CD4-positive, alpha-beta T cell treated with Interferon gamma for 1 hour (primary cell): ENCODE results near the gene APOL1.
"Not testable (repeated sequence)": the region's sequence is repeated elsewhere in the genome, so short reads cannot be mapped to it uniquely, and the experiment has no call there.

ENCODE experiments used
- DNase-seq: peaks from one replicate; pipeline ENCODE4 v3.0.0-alpha.2; 2020

Gene APOL1

GRCh38 chr22:36226189-36226588 lies 26.7 kb upstream of the APOL1 start:
- no peak for DNase-seq

GRCh38 chr22:36227396-36227795 lies 25.5 kb upstream of the APOL1 start:
- DNase-seq: no peak

DNA sequence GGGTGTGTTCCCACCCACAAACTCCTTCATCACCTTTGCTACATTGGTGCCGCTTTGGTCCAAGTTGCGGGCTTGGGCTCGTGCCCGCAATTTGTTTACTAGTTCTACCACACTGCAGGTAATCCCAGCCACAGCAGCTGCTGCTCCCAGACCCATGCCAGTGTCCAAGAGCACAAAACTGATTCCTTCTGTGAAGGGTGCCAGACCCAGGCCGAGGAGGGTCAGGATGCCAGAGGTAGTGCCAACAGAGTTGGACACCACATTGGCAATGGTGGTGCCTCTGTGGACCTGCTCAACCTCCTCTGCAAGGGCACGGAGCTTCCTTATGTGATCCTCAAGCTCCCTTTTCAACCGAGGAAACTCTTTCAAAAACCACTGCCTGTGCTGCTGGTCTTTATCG lies 25.1 kb upstream of the APOL1 start:
- DNase-seq: no peak

DNA sequence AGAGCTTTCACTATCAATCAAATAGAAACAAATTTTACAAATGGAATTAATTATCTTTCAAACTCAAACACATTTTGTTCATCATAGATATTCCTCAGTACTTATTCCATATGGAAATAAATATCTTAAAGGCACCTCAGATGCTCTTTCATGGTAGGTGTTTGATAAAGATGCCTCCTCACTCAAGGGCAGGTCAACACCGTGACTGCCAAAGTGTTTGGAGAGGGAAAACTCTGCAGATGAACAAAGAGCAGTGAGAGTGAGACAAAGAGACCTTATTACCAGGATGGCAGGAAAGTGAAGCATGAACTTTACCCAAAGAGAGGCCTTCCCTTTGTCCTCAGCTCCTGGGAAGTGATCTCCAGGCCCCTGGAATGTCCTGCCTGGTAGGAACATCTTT lies 24.6 kb upstream of the APOL1 start:
- not testable (repeated sequence) for DNase-seq

DNA sequence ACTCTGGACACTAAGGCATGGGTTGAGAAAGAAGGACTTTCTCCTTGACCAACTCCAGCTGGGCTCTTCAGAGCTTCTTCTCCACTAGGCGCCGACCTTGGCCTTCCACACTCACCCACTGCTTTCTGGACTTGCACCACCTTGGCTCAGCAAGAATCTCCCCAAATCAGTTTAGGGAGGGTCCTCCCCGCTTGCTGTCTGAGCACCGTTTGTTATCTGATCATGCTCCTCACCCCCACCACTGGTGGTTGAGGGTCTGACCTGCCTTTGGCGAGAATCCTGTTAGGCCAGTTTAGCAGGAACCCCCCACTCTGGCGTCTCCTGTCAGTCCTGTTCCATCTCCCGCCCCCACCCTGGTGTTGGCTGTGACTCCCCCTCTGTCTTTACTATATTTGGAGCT lies 24.0 kb upstream of the APOL1 start:
- DNase-seq: no peak

GRCh38 chr22:36229649-36230048 lies 23.3 kb upstream of the APOL1 start:
- not testable (repeated sequence) for DNase-seq

- not testable (repeated sequence) for DNase-seq
Observed at GRCh38 chr22:36231051-36231450, 21.9 kb upstream of the APOL1 start.

GRCh38 chr22:36232715-36233401 lies 20.1 kb upstream of the APOL1 start:
- DNase-seq: no peak

GRCh38 chr22:36233796-36234195 lies 19.1 kb upstream of the APOL1 start:
- no peak for DNase-seq

GRCh38 chr22:36234213-36234612 lies 18.7 kb upstream of the APOL1 start:
- no peak for DNase-seq

DNA sequence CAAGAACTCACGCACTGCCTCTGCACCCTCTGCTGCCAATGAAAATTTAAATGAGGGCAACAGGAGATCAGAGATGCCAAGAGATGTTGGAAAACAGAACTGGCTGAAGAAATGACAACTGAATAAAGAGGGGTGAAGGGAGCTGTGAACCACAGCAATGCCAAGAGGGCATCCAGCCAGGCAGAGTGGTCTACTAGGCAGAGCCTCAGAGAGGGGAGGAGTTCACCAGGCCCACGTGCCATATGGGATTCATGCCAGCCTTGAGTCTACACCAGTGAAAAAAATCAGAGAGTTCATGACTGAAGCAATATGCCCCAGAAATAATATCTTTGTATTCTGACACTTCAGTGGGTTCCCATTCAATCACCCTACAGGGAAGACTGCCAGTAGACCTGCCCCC lies 18.0 kb upstream of the APOL1 start:
- DNase-seq: no peak

DNA sequence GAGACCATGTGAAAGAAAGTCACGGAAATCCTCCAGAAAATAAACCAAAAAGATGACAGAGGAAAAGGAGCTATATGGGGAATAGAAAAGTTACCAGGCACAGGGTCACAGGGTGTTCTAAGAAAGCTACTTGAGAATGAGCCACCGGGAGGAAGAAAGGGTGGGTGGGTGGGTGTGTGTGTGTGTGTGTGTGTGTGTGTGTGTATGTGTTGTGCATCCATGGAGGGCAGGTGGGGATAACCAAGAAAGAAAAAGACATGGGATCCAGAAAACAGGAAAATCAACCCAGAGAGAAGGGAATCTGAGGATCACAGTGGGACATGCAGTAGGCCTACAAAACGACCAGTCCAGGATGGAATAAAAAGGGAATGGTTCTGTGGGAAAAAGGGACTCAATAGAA lies 17.3 kb upstream of the APOL1 start:
- DNase-seq: no peak

GRCh38 chr22:36236388-36237319 lies 16.3 kb upstream of the APOL1 start:
- no peak for DNase-seq

- no peak for DNase-seq
Observed at GRCh38 chr22:36237462-36238372, 15.2 kb upstream of the APOL1 start.

DNA sequence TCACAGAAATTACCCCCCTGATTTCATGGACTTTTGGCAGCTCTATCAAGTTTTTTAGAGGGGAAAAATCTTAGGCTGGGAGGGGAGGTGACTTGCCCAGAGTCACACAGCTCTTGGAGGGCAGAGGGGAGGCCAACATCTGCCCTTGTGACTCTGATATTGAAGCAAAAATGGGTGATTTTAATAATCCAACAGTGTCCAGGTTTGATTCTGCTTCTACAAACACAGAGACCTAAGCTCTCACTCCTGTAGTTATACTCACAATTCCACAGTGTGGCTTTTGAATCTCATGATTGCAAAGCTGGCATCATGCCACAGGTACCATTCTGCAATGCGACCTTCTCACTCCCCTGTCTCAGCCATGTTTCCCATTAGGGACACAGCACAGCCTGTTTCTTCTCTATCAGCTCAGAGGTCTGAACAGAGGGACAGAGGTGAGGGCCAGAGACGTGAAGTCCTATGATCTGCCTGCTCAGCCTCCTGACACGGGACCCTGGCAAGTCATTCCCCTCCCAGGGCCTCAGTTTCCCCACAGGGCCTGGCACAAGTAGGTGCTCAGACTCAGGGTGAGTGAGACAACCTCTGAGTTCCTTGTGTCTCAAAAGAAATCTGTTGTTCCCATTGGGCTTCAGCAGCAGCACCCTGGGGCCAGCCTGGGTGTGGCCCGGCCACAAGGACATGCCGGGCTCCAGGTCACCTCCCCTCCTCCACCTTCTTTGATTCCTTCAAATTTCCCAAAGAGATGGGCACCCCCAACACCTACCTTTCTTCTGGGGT lies 14.4 kb upstream of the APOL1 start:
- DNase-seq: no peak

- DNase-seq: no peak
Observed at GRCh38 chr22:36239150-36239400, 13.9 kb upstream of the APOL1 start.

DNA sequence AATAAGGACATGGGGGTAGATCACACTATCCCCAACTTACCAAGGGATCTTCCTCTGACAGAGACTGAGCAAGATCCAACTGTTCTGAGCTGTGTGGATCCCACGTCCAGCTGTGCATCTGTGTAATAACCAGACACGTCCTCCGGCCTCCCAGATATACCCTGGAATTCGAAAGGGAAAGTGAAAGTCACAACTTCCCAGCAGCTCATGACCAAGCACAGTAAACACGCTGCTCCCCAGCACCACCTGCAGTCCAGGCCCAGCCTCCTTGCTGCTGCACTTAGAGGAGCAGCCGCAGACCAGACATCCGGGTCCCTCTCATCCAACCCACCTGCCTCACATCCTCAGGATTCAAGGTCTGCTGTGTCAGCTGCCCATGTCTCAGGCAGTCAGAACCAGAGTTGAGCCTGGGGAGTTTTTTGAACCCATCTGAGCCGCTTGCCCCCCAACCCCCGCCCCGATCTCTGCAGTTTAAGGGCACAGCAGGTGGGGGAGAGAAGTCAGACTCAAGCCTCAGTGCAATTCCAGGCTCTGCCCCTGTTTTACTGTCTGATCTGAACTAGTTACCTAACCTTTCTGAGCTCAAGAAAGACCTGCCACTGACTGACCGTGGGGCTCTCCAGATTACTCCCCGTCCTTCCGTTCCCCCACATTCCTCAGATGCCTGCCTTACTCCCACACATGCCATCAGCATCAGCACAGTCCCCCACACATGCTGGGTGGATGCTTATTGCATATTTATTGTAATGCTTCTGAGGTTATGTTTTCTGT lies 13.3 kb upstream of the APOL1 start, which contains the start of gene APOL2:
Gene APOL2, minus strand, starts transcription at position 127 of the 771 bp plus-strand sequence. CDS start 6,365 bp downstream, outside the sequence.
- DNase-seq: peak; percentile 87

DNA sequence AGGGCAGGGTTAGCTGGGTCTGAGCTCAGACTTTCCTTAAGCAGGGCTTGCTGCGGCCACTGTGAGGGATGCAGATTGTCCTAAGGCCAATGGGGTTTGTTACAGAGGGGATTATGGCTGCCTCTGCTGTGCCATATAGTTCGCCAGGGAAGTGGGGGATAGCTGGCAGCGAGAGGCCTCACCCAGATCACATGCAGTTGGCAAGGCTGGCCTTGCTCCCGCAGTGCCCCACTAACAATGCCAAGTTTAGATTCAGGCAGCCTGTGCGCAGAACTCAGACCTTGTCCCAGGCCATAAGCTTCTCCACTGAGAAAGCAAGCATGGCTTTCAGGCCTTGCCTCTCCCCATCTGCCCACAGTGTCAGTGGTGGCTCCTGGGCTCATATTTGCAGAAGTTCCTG lies 8.9 kb upstream of the APOL1 start:
- DNase-seq: no peak

GRCh38 chr22:36244522-36245391 lies 8.2 kb upstream of the APOL1 start:
- no peak for DNase-seq

GRCh38 chr22:36245805-36246356 lies 7.1 kb upstream of the APOL1 start:
- DNase-seq: no peak
